ENCODE data around the gene MACROD2.

The MACROD2 gene

GRCh38 chr20:15578113-15578512 is 1582.8 kb downstream of the MACROD2 start:
- no peak for DNase-seq

GRCh38 chr20:15579688-15580087 is 1584.4 kb downstream of the MACROD2 start:
- DNase-seq, result no peak

GRCh38 chr20:15582146-15582760 is 1586.9 kb downstream of the MACROD2 start:
- DNase-seq, result no peak

GRCh38 chr20:15584507-15584906 is 1589.2 kb downstream of the MACROD2 start:
- DNase-seq, result no peak

GRCh38 chr20:15593081-15593480 is 1597.8 kb downstream of the MACROD2 start:
- DNase-seq, result no peak

GRCh38 chr20:15594158-15594695 is 1598.9 kb downstream of the MACROD2 start:
- no peak for DNase-seq

DNA sequence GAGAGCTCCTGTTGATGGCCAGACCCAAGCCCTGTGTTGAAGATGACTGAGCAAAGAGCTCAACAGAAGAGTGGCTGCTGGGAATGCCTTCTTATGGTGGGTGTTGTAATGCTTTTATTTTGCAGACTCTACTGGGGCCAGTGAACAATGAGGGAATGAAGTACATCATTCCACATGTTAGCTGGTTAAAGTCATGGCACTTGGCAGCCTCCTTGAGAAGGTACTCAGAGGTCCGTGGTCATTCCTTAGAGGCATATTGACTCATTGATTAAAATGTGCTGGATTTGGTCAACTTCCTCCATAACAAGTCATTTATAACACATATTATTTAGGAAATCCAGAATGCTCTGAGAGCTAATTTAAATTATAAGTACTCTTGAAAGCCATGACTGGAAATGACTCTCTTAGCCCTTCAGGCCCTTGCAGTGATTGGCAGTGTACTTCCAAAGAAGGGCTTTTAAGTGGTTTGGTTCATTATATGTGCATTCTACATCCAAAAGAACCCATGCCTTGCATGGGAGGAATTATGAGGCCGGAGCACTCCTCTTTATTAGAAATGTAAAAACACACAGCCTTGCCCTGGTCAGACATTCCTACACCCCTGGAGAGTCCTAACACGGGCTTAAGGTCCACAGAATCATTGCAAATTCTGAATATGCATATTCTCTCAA is 1601.0 kb downstream of the MACROD2 start:
- DNase-seq, result no peak

GRCh38 chr20:15597306-15597705 is 1602.0 kb downstream of the MACROD2 start:
- no peak for DNase-seq

DNA sequence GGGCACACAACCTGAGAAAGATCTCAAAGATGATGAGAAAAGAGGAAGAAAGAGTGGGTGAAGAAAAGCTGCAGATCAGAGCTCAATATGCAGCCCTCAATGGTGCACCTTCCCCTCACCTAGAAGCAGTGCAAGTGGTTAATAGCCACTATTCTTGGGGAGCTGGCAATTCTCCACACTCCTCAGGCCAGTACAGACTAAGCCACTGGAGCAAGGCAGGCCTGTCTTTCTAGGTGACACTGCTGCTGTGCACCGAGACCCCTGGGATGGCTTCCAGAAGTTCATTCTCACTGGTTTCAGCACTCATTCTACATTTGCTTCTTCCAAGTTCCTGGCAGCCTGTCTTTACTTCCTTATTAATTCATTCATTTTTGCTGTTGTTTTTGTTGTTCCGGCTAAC is 1604.6 kb downstream of the MACROD2 start:
- DNase-seq, result no peak

DNA sequence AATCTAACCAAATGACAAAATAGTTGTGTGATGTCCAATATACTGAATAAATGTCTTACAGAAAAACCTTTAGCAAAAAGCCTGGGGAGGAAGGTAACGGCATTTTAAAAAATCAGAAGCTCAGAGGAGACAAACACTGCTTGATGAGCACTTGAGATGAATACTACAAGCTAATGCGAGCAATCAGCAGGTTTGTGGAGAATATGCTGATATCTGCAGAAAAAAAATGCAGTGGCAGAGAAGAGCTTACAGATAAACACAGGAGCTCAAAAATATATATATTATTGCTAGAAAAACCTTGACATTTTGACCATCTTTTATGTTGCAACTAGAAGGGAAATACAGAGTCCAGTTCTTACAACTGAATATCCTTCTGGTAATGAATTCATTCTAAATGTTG is 1605.2 kb downstream of the MACROD2 start:
- no peak for DNase-seq

GRCh38 chr20:15603506-15603905 is 1608.2 kb downstream of the MACROD2 start:
- no peak for DNase-seq

DNA sequence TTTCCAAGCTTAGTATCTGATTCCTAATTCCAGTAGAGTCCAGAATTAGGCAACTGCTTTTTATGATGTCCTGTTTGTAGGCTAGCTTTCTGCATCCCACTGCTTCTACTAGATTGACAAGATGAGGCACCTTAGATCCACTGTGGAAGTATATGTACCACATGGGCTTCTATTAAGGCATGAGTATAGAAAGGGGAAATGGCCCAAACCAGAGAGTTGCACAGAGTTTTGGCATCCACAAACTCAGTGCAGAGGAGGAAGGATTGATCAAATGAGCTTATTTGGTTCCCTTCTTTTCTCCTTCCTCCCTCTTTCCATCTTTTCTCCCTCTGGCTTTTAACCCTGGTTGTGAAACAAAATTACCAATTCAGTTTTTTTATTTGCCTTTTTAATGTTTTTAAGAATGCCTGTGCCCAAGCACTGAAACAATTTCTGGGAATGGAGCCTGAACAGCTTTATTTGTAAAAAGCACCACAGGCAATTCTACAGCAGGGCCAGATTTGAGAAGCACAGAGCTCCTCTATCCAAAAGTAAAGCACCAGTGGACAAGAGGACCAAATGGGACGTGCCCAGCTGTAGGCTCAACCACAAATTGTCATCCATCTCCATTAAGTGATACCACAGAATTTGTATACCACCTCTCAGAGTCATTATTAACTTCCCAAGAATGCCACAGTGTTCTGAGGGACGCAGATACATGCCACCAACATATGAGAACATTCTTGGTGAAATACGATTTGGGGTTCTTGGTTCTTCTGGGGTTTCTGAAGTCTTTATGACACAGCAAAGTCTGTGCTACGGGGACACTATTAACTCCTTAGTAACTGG is 1608.9 kb downstream of the MACROD2 start:
- DNase-seq, result no peak

GRCh38 chr20:15609921-15610320 is 1614.6 kb downstream of the MACROD2 start:
- no peak for DNase-seq

DNA sequence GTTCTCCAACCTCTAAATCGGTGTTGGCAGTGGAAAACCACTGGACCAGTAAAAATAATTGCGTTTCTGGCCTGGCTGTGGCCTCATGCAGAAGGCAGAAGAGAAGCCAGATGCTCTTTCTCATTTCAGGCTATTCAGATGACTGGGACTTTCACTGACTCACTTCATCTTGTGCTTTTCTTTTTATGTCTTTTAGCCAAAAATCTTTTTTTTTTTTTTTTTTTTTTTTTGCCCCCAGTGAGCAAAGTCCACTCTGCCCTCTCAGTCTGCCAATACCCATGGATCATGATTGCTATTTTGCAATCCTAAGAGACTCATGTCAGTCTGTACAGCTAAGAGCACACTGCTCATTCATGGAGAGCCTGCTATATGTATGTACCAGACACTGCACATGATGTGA is 1615.5 kb downstream of the MACROD2 start:
- DNase-seq, result no peak

GRCh38 chr20:15611541-15611940 is 1616.2 kb downstream of the MACROD2 start:
- DNase-seq, result no peak

- DNase-seq, result no peak
These were observed 1616.9 kb downstream of the MACROD2 start for GRCh38 chr20:15612198-15612597.

GRCh38 chr20:15612769-15613168 is 1617.5 kb downstream of the MACROD2 start:
- DNase-seq, result no peak

GRCh38 chr20:15613530-15613929 is 1618.2 kb downstream of the MACROD2 start:
- DNase-seq, result no peak

DNA sequence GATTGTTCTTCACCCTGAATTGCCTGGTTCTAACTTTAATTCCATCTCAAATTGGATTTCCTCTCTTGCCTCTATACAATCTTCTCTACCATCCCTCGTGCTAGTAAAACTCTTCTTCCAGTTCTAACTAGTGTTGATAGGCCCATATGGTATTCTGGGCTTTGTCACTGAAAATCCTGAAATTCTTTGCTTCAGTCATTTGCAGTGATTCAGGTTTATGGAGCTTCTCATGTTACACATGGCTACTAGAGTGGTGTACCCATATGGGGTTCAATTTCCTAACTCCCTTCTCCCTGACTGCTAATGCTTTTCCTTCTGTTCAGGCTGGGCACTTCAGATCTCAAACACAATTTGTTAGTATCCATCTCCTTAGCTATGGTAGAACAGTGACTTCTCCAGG is 1621.3 kb downstream of the MACROD2 start:
- DNase-seq, result no peak

GRCh38 chr20:15618110-15618509 is 1622.8 kb downstream of the MACROD2 start:
- no peak for DNase-seq

GRCh38 chr20:15618912-15619311 is 1623.6 kb downstream of the MACROD2 start:
- DNase-seq, result no peak

GRCh38 chr20:15619341-15619740 is 1624.0 kb downstream of the MACROD2 start:
- DNase-seq, result no peak

GRCh38 chr20:15619816-15620215 is 1624.5 kb downstream of the MACROD2 start:
- DNase-seq, result no peak

GRCh38 chr20:15622368-15622767 is 1627.1 kb downstream of the MACROD2 start:
- no peak for DNase-seq

Measured in hematopoietic multipotent progenitor cell treated with erythropoietin and hydrocortisone succinate and interleukin-3 and kit ligand, for 6 days (in vitro differentiated cells).